A673 (cell line): Measurements from ENCODE around the gene GALNT3. TPM values are rescaled to one million over a fixed set of nuclear protein-coding genes. Genes with fewer than 3 reads are reported as not detected.
A peak's percentile ranks its signal among the peaks of the same experiment; 100 is the strongest.

ENCODE experiments used
- BruUV-seq: library from RNA; stranded (reverse); fragments of 400-500 nt; replicated peaks from 2 replicates; lab custom pipeline; 2021; lab: Mats Ljungman, UMichigan
- CTCF ChIA-PET: fragments of 300-600 bp; sonication (Branson Sonifier 250); formaldehyde crosslinking; loops from one replicate; lab custom pipeline; 2022; ENCODE audit warnings: antibody characterized with exemption; lab: Charles Lee
- POLR2A ChIA-PET: fragments of 300-600 bp; sonication (Branson Sonifier 250); formaldehyde crosslinking; loops from one replicate; lab custom pipeline; 2022; ENCODE audit warnings: antibody characterized with exemption; ENCODE audit not compliant: low non-redundant PET; lab: Charles Lee
- DNase-seq: peaks from one replicate; pipeline ENCODE4 v3.0.0-alpha.2; 2015; ENCODE audit warnings: low spot score
- H3K27ac ChIP-seq: fragments of 200-600 bp; sonication (generic); 2 replicates; pipeline ENCODE4 v1.5.1; 2016; ENCODE audit warnings: mixed run types, low read depth, mild to moderate bottlenecking, mixed read lengths, antibody characterized with exemption, low read length; ENCODE audit not compliant: poor library complexity, severe bottlenecking
- H3K27me3 ChIP-seq: fragments of 200-600 bp; sonication (generic); replicated peaks from 2 replicates; pipeline ENCODE4 v1.6.1; 2017; ENCODE audit warnings: mixed run types, low read depth, mild to moderate bottlenecking, mixed read lengths, antibody characterized with exemption, low read length; ENCODE audit not compliant: insufficient read depth, poor library complexity
- H3K36me3 ChIP-seq: fragments of 200-600 bp; sonication (generic); 2 replicates; pipeline ENCODE4 v1.6.1; 2016; ENCODE audit warnings: mixed run types, mild to moderate bottlenecking, mixed read lengths, antibody characterized with exemption, low read length; ENCODE audit not compliant: insufficient read depth, poor library complexity, severe bottlenecking
- H3K4me1 ChIP-seq: fragments of 200-600 bp; sonication (generic); 2 replicates; pipeline ENCODE4 v1.6.1; 2017; ENCODE audit warnings: mixed run types, mild to moderate bottlenecking, mixed read lengths, antibody characterized with exemption, low read length; ENCODE audit not compliant: insufficient read depth, poor library complexity, severe bottlenecking
- H3K4me3 ChIP-seq: fragments of 200-600 bp; sonication (generic); 2 replicates; pipeline ENCODE4 v1.5.1; 2016; ENCODE audit warnings: low read depth, mixed run types, mild to moderate bottlenecking, mixed read lengths, low read length; ENCODE audit not compliant: poor library complexity, severe bottlenecking
- H3K9me3 ChIP-seq: fragments of 200-600 bp; sonication (generic); 2 replicates; pipeline ENCODE4 v1.6.1; 2016; ENCODE audit warnings: mixed run types, low read depth, mild to moderate bottlenecking, mixed read lengths, antibody characterized with exemption, low read length; ENCODE audit not compliant: poor library complexity, severe bottlenecking
- CTCF ChIP-seq: fragments of 300-800, 200-600 bp; sonication (generic); conservative IDR thresholded peaks from 2 replicates; pipeline ENCODE4 v1.5.1; 2017; ENCODE audit warnings: low read depth, mild to moderate bottlenecking, antibody characterized with exemption, low read length, moderate library complexity, mixed read lengths
- EZH2 ChIP-seq: fragments of 200-600 bp; sonication (generic); IDR thresholded peaks from 2 replicates; pipeline ENCODE4 v1.6.1; 2017; ENCODE audit warnings: borderline replicate concordance, low read depth, mild to moderate bottlenecking, mixed read lengths, antibody characterized with exemption, low read length; ENCODE audit not compliant: poor library complexity, severe bottlenecking
- intact Hi-C: fragments of 100-400 bp; cut with micrococcal nuclease; formaldehyde crosslinking; loops from one replicate; pipeline ENCODE4 v1.10.0; 2022; ENCODE audit not compliant: unreplicated experiment
- total RNA-seq: library from RNA; stranded (reverse); gene quantifications from 2 replicates; pipeline ENCODE4 v1.2.3, GENCODE V29; 2021

Gene GALNT3
- total RNA-seq, 1 experiment from 2014 or later = 4.6 TPM

GRCh38 chr2:165725421-165725820 is 68.6 kb downstream of the GALNT3 start:
- no peak overlapping the region for H3K4me3 ChIP-seq
- peak; percentile 32 for DNase-seq
- TF ChIP-seq EZH2 (no peak), CTCF (no peak)
- H3K4me1 ChIP-seq = no peaks in the 10 kb centered on the region
- no peak overlapping the region for H3K27ac ChIP-seq
- H3K27me3 ChIP-seq = no peaks in the 10 kb centered on the region
- no peaks in the 10 kb centered on the region for H3K36me3 ChIP-seq
- intact Hi-C loops = no loop called here
- H3K9me3 ChIP-seq = no peaks in the 10 kb centered on the region
- BruUV-seq = no TSS peak
- POLR2A ChIA-PET = no interaction called here
- CTCF ChIA-PET = no interaction called here

DNA sequence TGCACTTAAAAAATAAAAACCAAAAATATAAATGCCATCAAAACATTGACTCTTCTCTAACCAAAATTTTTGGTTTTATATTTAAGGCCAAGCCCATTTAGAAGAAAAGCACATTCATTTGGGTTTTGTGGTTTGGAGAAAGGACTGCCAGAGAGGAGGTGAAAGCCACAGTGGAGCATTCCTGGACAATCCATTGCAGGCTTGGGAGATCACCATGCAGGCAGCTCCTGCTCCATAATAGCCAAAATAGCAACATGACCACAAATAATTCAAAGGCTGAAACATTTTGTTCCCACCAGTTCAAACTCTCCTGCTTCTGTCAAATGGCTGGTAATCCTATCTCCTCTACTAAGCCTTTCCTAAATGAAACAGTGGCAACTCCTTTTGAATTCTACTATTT is 73.5 kb downstream of the GALNT3 start:
- Histone ChIP-seq H3K36me3 (no peaks in the 10 kb centered on the region), H3K4me3 (no peak overlapping the region), H3K27ac (no peak overlapping the region), H3K9me3 (no peaks in the 10 kb centered on the region), H3K27me3 (no peaks in the 10 kb centered on the region), H3K4me1 (no peaks in the 10 kb centered on the region)
- no peak for DNase-seq
- intact Hi-C loops = no loop called here
- TF ChIP-seq EZH2 (no peak), CTCF (no peak)
- POLR2A ChIA-PET = no interaction called here
- no TSS peak for BruUV-seq
- CTCF ChIA-PET = no interaction called here

DNA sequence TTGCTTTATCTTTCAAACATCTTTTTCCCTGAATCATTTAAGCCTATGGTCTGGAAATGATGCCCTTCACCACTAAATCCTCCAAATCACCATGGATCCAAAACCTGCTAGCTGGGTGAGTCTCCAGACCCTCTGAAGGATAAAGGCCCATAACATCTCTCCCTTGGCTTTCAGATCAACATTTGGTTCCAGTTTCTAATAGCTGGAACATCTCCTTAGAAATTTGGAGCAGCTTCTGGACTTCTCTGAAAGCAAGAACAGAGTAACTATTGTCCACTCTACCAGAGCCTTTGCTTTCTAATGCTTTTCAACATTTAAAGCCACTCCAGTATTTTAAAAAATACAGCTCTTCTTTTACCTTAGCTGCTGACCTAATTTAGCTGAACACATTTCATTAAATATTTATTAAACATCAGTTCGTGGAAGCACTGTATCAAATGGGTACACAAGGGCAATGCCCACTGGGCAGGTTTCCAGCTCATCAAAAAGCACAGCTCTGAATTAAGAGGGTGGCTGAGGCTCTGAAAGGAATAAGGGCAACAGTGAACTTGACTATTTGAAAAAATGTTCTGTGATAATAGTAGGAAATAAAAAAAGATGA is 75.3 kb downstream of the GALNT3 start:
- H3K4me3 ChIP-seq = no peak overlapping the region
- no TSS peak for BruUV-seq
- DNase-seq = no peak
- H3K36me3 ChIP-seq = no peaks in the 10 kb centered on the region
- no peaks in the 10 kb centered on the region for H3K4me1 ChIP-seq
- H3K9me3 ChIP-seq = no peaks in the 10 kb centered on the region
- no peak for TF ChIP-seq EZH2
- TF ChIP-seq CTCF = no peak
- no peak overlapping the region for H3K27ac ChIP-seq
- CTCF ChIA-PET = no interaction called here
- intact Hi-C loops = no loop called here
- POLR2A ChIA-PET = no interaction called here
- H3K27me3 ChIP-seq = no peaks in the 10 kb centered on the region
